HepG2 (cell line): ENCODE measurements around the gene ARFGAP1. TPM values are rescaled to one million over a fixed set of nuclear protein-coding genes. Genes with fewer than 3 reads are reported as not detected.

ENCODE experiments used
- ARID2 ChIP-seq: sonication (generic); formaldehyde crosslinking; IDR thresholded peaks from 2 replicates; pipeline ENCODE4 v1.8.1; 2022; ENCODE audit warnings: mild to moderate bottlenecking, missing genetic modification reagents, borderline replicate concordance
- CBX5 ChIP-seq: sonication (generic); formaldehyde crosslinking; IDR thresholded peaks from 2 replicates; pipeline ENCODE4 v1.4.0; 2020; ENCODE audit warnings: missing genetic modification reagents, borderline replicate concordance
- CERS6 ChIP-seq: sonication (generic); formaldehyde crosslinking; IDR thresholded peaks from 2 replicates; pipeline ENCODE4 v1.5.0; 2020; ENCODE audit warnings: missing genetic modification reagents
- FOXK1 ChIP-seq: sonication (generic); formaldehyde crosslinking; IDR thresholded peaks from 2 replicates; pipeline ENCODE4 v1.4.0; 2020; ENCODE audit warnings: low read depth, missing genetic modification reagents, borderline replicate concordance
- GATAD1 ChIP-seq: IDR thresholded peaks from 2 replicates; pipeline ENCODE4 v1.6.1; 2016; ENCODE audit warnings: missing genetic modification reagents, missing compliant biosample characterization
- HBP1 ChIP-seq: IDR thresholded peaks from 2 replicates; pipeline ENCODE4 v1.6.1; 2016; ENCODE audit warnings: low read depth, control low read depth
- HNRNPLL ChIP-seq: fragments of 200-400 bp; formaldehyde crosslinking; IDR thresholded peaks from 2 replicates; pipeline ENCODE4 v1.6.1; 2017; ENCODE audit warnings: mild to moderate bottlenecking, low read depth, low read length; ENCODE audit not compliant: poor library complexity, severe bottlenecking
- LCORL ChIP-seq, 2 experiments: fragments of 450-650 bp in 1 of 2; sonication (generic) in 1 of 2; formaldehyde crosslinking in 1 of 2; IDR thresholded peaks; 2 replicates each; pipeline versions ENCODE4 v1.5.0 to v1.6.1; 2017 to 2020; ENCODE audit warnings: antibody characterized with exemption in 1 of 2, missing genetic modification reagents in 1 of 2
- NFKB2 ChIP-seq: sonication (generic); formaldehyde crosslinking; IDR thresholded peaks from 2 replicates; pipeline ENCODE4 v1.4.0; 2020; ENCODE audit warnings: missing genetic modification reagents, borderline replicate concordance
- PCBP1 ChIP-seq: fragments of 200-400 bp; formaldehyde crosslinking; IDR thresholded peaks from 2 replicates; pipeline ENCODE4 v1.6.1; 2017; ENCODE audit warnings: mild to moderate bottlenecking, low read depth, low read length, borderline replicate concordance
- RARA ChIP-seq: IDR thresholded peaks from 2 replicates; pipeline ENCODE4 v1.6.1; 2016; ENCODE audit warnings: missing genetic modification reagents, missing compliant biosample characterization
- SP2 ChIP-seq: sonication (generic); formaldehyde crosslinking; IDR thresholded peaks from 2 replicates; pipeline ENCODE4 v1.5.1; 2020; ENCODE audit warnings: mild to moderate bottlenecking, missing genetic modification reagents
- SUZ12 ChIP-seq: fragments of 150-350 bp; IDR thresholded peaks from 2 replicates; pipeline ENCODE4 v1.6.1; 2014; ENCODE audit warnings: low read depth, low read length
- TARDBP ChIP-seq: sonication (generic); formaldehyde crosslinking; IDR thresholded peaks from 2 replicates; pipeline ENCODE4 v1.8.0; 2022; ENCODE audit warnings: mild to moderate bottlenecking, missing genetic modification reagents
- ZBTB1 ChIP-seq: sonication (generic); formaldehyde crosslinking; IDR thresholded peaks from 2 replicates; pipeline ENCODE4 v1.4.0; 2020; ENCODE audit warnings: missing genetic modification reagents, borderline replicate concordance
- ZNF331 ChIP-seq: sonication (generic); formaldehyde crosslinking; IDR thresholded peaks from 2 replicates; pipeline ENCODE4 v1.4.0; 2020; ENCODE audit warnings: missing genetic modification reagents
- ZNF430 ChIP-seq: sonication (generic); formaldehyde crosslinking; IDR thresholded peaks from 2 replicates; pipeline ENCODE4 v1.9.0; 2021; ENCODE audit warnings: mild to moderate bottlenecking, missing genetic modification reagents
- ZNF446 ChIP-seq: sonication (generic); formaldehyde crosslinking; IDR thresholded peaks from 2 replicates; pipeline ENCODE4 v1.5.0; 2020; ENCODE audit warnings: mild to moderate bottlenecking, missing genetic modification reagents
- ZNF713 ChIP-seq: sonication (generic); formaldehyde crosslinking; IDR thresholded peaks from 2 replicates; pipeline ENCODE4 v1.4.0; 2020; ENCODE audit warnings: mild to moderate bottlenecking, missing genetic modification reagents
- ZNF784 ChIP-seq: sonication (generic); formaldehyde crosslinking; IDR thresholded peaks from 2 replicates; pipeline ENCODE4 v1.5.1; 2020; ENCODE audit warnings: missing genetic modification reagents, mild to moderate bottlenecking, borderline replicate concordance
- ZSCAN21 ChIP-seq: sonication (generic); formaldehyde crosslinking; IDR thresholded peaks from 2 replicates; pipeline ENCODE4 v1.8.0; 2022; ENCODE audit warnings: mild to moderate bottlenecking, missing genetic modification reagents, moderate library complexity, borderline replicate concordance
- ZUFSP ChIP-seq: sonication (generic); formaldehyde crosslinking; IDR thresholded peaks from 2 replicates; pipeline ENCODE4 v1.9.0; 2021; ENCODE audit warnings: missing genetic modification reagents, mild to moderate bottlenecking, borderline replicate concordance
- polyA plus RNA-seq, 8 experiments: library from polyadenylated mRNA; depleted of rRNA in 3 of 8; stranded (reverse) in 7 of 8; unstranded in 1 of 8; fragments of >200 nt; fragmentation: Illumina TruSeq in 4 of 8; extraction: Trizol in 4 of 8; gene quantifications; 2 replicates each; pipeline versions ENCODE4 v1.2.1 to v1.2.3, GENCODE V29; 2011 to 2016; ENCODE audit warnings: low read depth in 4 of 8, missing spikeins in 1 of 8, mixed read lengths in 1 of 8; ENCODE audit not compliant: insufficient read depth in 1 of 8
- total RNA-seq, 5 experiments: library from RNA; depleted of rRNA; stranded (reverse); fragments of >200 nt; fragmentation: Illumina TruSeq; extraction: Trizol; gene quantifications; 2 replicates each; pipeline ENCODE4 v1.2.3, GENCODE V29; 2016; ENCODE audit warnings: low read depth in 1 of 5

Gene ARFGAP1
- total and polyA plus RNA-seq, 2 of the 13 experiments (the other 11 are each of a cell fraction or from before 2014, with no cell fraction given), result 132 TPM

- TF ChIP-seq ZNF784 (CRISPR knock-in tag), result peak; percentile 76; the same call in 1 of the 2 replicates
- TF ChIP-seq ZNF430 (CRISPR knock-in tag), result peak; percentile 69; the same call in 1 of the 2 replicates
- TF ChIP-seq RARA (CRISPR knock-in tag), result peak; percentile 71
- no peak for TF ChIP-seq ZUFSP (CRISPR knock-in tag)
- no peak for TF ChIP-seq ZBTB1 (CRISPR knock-in tag)
- TF ChIP-seq SUZ12, result peak; percentile 34; the same call in 1 of the 2 replicates
- peak; percentile 94 for TF ChIP-seq ZNF446 (CRISPR knock-in tag)
- peak; percentile 90 for TF ChIP-seq ZSCAN21 (CRISPR knock-in tag)
- peak; percentile 96 for TF ChIP-seq SP2 (CRISPR knock-in tag)
- peak; percentile 81; the same call in 1 of the 2 replicates for TF ChIP-seq ZNF331
- 0 out of 2 replicates have a peak, but pooled peaks have one; percentile 46 for TF ChIP-seq PCBP1
- TF ChIP-seq CBX5 (CRISPR knock-in tag), result peak; percentile 55; the same call in 1 of the 2 replicates
- TF ChIP-seq GATAD1, result peak; percentile 97
- peak; percentile 54; the same call in 1 of the 2 replicates for TF ChIP-seq NFKB2 (CRISPR knock-in tag)
- peak; percentile 38; the same call in 1 of the 2 replicates for TF ChIP-seq HBP1 (CRISPR knock-in tag)
- peak; percentile 24; the same call in 1 of the 2 replicates for TF ChIP-seq ZNF713
- TF ChIP-seq ARID2 (CRISPR knock-in tag), result peak; percentile 46; the same call in 1 of the 2 replicates
- TF ChIP-seq LCORL (IDR thresholded peaks at IDR 0.05), result no peak
- TF ChIP-seq LCORL (CRISPR knock-in tag; IDR thresholded peaks at IDR 0.05), result peak; percentile 68; the same call in 1 of the 2 replicates
- peak; percentile 57 for TF ChIP-seq HNRNPLL
- TF ChIP-seq TARDBP (CRISPR knock-in tag), result peak; percentile 88; the same call in 1 of the 2 replicates
- peak; percentile 89; the same call in 1 of the 2 replicates for TF ChIP-seq FOXK1 (CRISPR knock-in tag)
- no peak for TF ChIP-seq CERS6
Measured at GRCh38 chr20:63272105-63273058, at the start of gene ARFGAP1 (continued).
